ENCODE measurements around the gene ZNF438. TPM values are rescaled to one million over a fixed set of nuclear protein-coding genes. Genes with fewer than 3 reads are reported as not detected.
"Not testable (repeated sequence)": the region's sequence is repeated elsewhere in the genome, so short reads cannot be mapped to it uniquely, and the experiment has no call there.

ZNF438 gene
- total RNA-seq, 1 experiment from 2014 or later = 2.0 TPM

- Histone ChIP-seq H3K27ac (ENCODE audit: low read length) (no peak overlapping the region), H3K27me3 (ENCODE audit: control insufficient read depth, insufficient read depth, low read length) (no peaks in the 10 kb centered on the region), H3K36me3 (ENCODE audit: control insufficient read depth, insufficient read depth, low read length) (no peaks in the 10 kb centered on the region), H3K4me1 (ENCODE audit: control insufficient read depth, insufficient read depth, low read length) (no peaks in the 10 kb centered on the region), H3K4me3 (ENCODE audit: low read depth in 2 of 2, low read length in 2 of 2) (no peak overlapping the region), H3K9me3 (ENCODE audit: control insufficient read depth, insufficient read depth, low read depth, low read length) (no peaks in the 10 kb centered on the region)
- DNase-seq (ENCODE audit: low read depth, low spot score) (no peak), ATAC-seq (no peak)
- in situ Hi-C loops (cut with HindIII; ENCODE audit: low pct_unique_long_range_greater_than_20kb, low sequenced_read_pairs) = no loop called here
- intact Hi-C loops (cut with micrococcal nuclease; ENCODE audit: unreplicated experiment) = loop anchor here (5.0 kb wide), 1 partner anchor 240 kb away; no protein-coding TSS in a partner anchor
- TF ChIP-seq POLR2AphosphoS5 (IDR thresholded peaks at IDR 0.05; ENCODE audit: low read depth, low read length) = no peak
- no peak for TF ChIP-seq SIN3A (IDR thresholded peaks at IDR 0.05; ENCODE audit: borderline replicate concordance, insufficient read depth, low read depth, low read length)
- no peak for TF ChIP-seq CTCF (IDR thresholded peaks at IDR 0.05)
- POLR2A ChIA-PET = no interaction called here
- CTCF ChIA-PET = no interaction called here
- no TSS peak for BruUV-seq (replicated peaks)
Observed at GRCh38 chr10:31061941-31062340, 30.3 kb upstream of the ZNF438 start.

- in situ Hi-C loops (cut with HindIII; ENCODE audit: low pct_unique_long_range_greater_than_20kb, low sequenced_read_pairs) (no loop called here), intact Hi-C loops (cut with micrococcal nuclease; ENCODE audit: unreplicated experiment) (no loop called here)
- no peaks in the 10 kb centered on the region for H3K36me3 ChIP-seq (ENCODE audit: control insufficient read depth, insufficient read depth, low read length)
- H3K9me3 ChIP-seq (ENCODE audit: control insufficient read depth, insufficient read depth, low read depth, low read length) = no peaks in the 10 kb centered on the region
- H3K4me3 ChIP-seq (ENCODE audit: low read depth in 2 of 2, low read length in 2 of 2) = no peak overlapping the region
- no peak overlapping the region for H3K27ac ChIP-seq (ENCODE audit: low read length)
- DNase-seq (ENCODE audit: low read depth, low spot score) (no peak), ATAC-seq (no peak)
- BruUV-seq (replicated peaks) = no TSS peak
- CTCF ChIA-PET = no interaction called here
- POLR2A ChIA-PET = no interaction called here
- H3K27me3 ChIP-seq (ENCODE audit: control insufficient read depth, insufficient read depth, low read length) = no peaks in the 10 kb centered on the region
- H3K4me1 ChIP-seq (ENCODE audit: control insufficient read depth, insufficient read depth, low read length) = no peaks in the 10 kb centered on the region
- no peak for TF ChIP-seq CTCF (IDR thresholded peaks at IDR 0.05)
- TF ChIP-seq POLR2AphosphoS5 (IDR thresholded peaks at IDR 0.05; ENCODE audit: low read depth, low read length) = no peak
- no peak for TF ChIP-seq TCF7L2 (IDR thresholded peaks at IDR 0.05; ENCODE audit: low read depth, low read length)
- TF ChIP-seq SIN3A (IDR thresholded peaks at IDR 0.05; ENCODE audit: borderline replicate concordance, insufficient read depth, low read depth, low read length) = no peak
- TF ChIP-seq REST (IDR thresholded peaks at IDR 0.05; ENCODE audit: insufficient read depth in 1 of 2, low read depth in 2 of 2, low read length in 1 of 2) = no peak
Observed at GRCh38 chr10:31058795-31059703, 27.4 kb upstream of the ZNF438 start.

GRCh38 chr10:31056678-31057077, 25.0 kb upstream of the ZNF438 start:
- BruUV-seq (replicated peaks); H3K4me1 ChIP-seq (ENCODE audit: control insufficient read depth, insufficient read depth, low read length); H3K9me3 ChIP-seq (ENCODE audit: control insufficient read depth, insufficient read depth, low read depth, low read length); ATAC-seq; CTCF ChIA-PET; DNase-seq (ENCODE audit: low read depth, low spot score); in situ Hi-C loops (cut with HindIII; ENCODE audit: low pct_unique_long_range_greater_than_20kb, low sequenced_read_pairs); H3K36me3 ChIP-seq (ENCODE audit: control insufficient read depth, insufficient read depth, low read length); POLR2A ChIA-PET; H3K27ac ChIP-seq (ENCODE audit: low read length); intact Hi-C loops (cut with micrococcal nuclease; ENCODE audit: unreplicated experiment); H3K4me3 ChIP-seq (ENCODE audit: low read depth in 2 of 2, low read length in 2 of 2); H3K27me3 ChIP-seq (ENCODE audit: control insufficient read depth, insufficient read depth, low read length): not testable (repeated sequence)

Data from Panc1 (cell line).